Measurements from ENCODE around the gene STXBP6. TPM values are rescaled to one million over a fixed set of nuclear protein-coding genes. Genes with fewer than 3 reads are reported as not detected.

STXBP6 gene
- total and polyA plus RNA-seq, 2 of the 13 experiments (the other 11 are each of a cell fraction or from before 2014, with no cell fraction given): 35.3 to 42.8 TPM

- TF ChIP-seq ATF2 (CRISPR knock-in tag; IDR thresholded peaks at IDR 0.05) (peak; percentile 65; the same call in 1 of the 2 replicates), SCMH1 (CRISPR knock-in tag; IDR thresholded peaks at IDR 0.05; ENCODE audit: borderline replicate concordance) (no peak), ZNF784 (CRISPR knock-in tag; IDR thresholded peaks at IDR 0.05; ENCODE audit: borderline replicate concordance) (peak; percentile 87; the same call in 1 of the 2 replicates), TOPORS (CRISPR knock-in tag; IDR thresholded peaks at IDR 0.05) (0 out of 2 replicates have a peak, but pooled peaks have one; percentile 42), TFDP1 (CRISPR knock-in tag; IDR thresholded peaks at IDR 0.05; ENCODE audit: borderline replicate concordance) (no peak), SIN3A (IDR thresholded peaks at IDR 0.05; ENCODE audit: borderline replicate concordance, low read depth, low read length) (0 out of 2 replicates have a peak, but pooled peaks have one; percentile 49), ZNF547 (CRISPR knock-in tag; IDR thresholded peaks at IDR 0.05) (no peak), ZFAT (CRISPR knock-in tag; conservative IDR thresholded peaks at IDR 0.05) (no peak), ZBTB26 (CRISPR knock-in tag; IDR thresholded peaks at IDR 0.05; ENCODE audit: borderline replicate concordance) (peak; percentile 44; the same call in 1 of the 2 replicates), ZNF563 (CRISPR knock-in tag; IDR thresholded peaks at IDR 0.05) (no peak), ZNF577 (CRISPR knock-in tag; IDR thresholded peaks at IDR 0.05; ENCODE audit: borderline replicate concordance, low read depth) (no peak), MAX (IDR thresholded peaks at IDR 0.05) (peak; percentile 0; the same call in 1 of the 2 replicates), ESRRA (CRISPR knock-in tag; IDR thresholded peaks at IDR 0.05; ENCODE audit: low read depth) (no peak), MTF1 (CRISPR knock-in tag; IDR thresholded peaks at IDR 0.05) (no peak), ZNF691 (CRISPR knock-in tag; IDR thresholded peaks at IDR 0.05; ENCODE audit: borderline replicate concordance, low read depth) (peak; percentile 74), NAIF1 (CRISPR knock-in tag; IDR thresholded peaks at IDR 0.05; ENCODE audit: borderline replicate concordance) (no peak), ZNF292 (CRISPR knock-in tag; IDR thresholded peaks at IDR 0.05; ENCODE audit: borderline replicate concordance, low read depth) (peak; percentile 38; the same call in 1 of the 2 replicates), FOXM1 (CRISPR knock-in tag; IDR thresholded peaks at IDR 0.05) (no peak), ZNF501 (CRISPR knock-in tag; IDR thresholded peaks at IDR 0.05) (peak; percentile 59; the same call in 1 of the 2 replicates), CBX5 (CRISPR knock-in tag; IDR thresholded peaks at IDR 0.05; ENCODE audit: borderline replicate concordance) (peak; percentile 93; the same call in 1 of the 2 replicates)
Observed at GRCh38 chr14:25032092-25032784, 17.7 kb downstream of the STXBP6 start (continued).

Data from HepG2 (cell line).